Measurements from ENCODE around the gene SLC6A3.

- TF ChIP-seq ZNF274 (IDR thresholded peaks at IDR 0.05; ENCODE audit: low read depth, low read length) = no peak
- TF ChIP-seq YY1 (IDR thresholded peaks at IDR 0.05; ENCODE audit: insufficient read depth, insufficient read length) = no peak
- no peak for TF ChIP-seq SUZ12 (IDR thresholded peaks at IDR 0.05; ENCODE audit: extremely low read depth, insufficient read depth, insufficient read length)
Measured at GRCh38 chr5:1402611-1403255, 42.5 kb downstream of the SLC6A3 start.
